Suprapubic skin (tissue), 4 donors: ENCODE results near the gene UCN2. TPM values are rescaled to one million over a fixed set of nuclear protein-coding genes. Genes with fewer than 3 reads are reported as not detected.
"Not testable (repeated sequence)": the region's sequence is repeated elsewhere in the genome, so short reads cannot be mapped to it uniquely, and the experiment has no call there.

Source experiments
- DNase-seq, 2 donors: peaks; one replicate each; pipeline ENCODE4 v3.0.0-alpha.2; 2019; ENCODE audit warnings: low spot score in 2 of 2
- H3K27ac ChIP-seq: fragments of 200-600 bp; sonication (generic); one replicate; pipeline ENCODE4 v1.5.1; 2019
- H3K27me3 ChIP-seq: fragments of 200-600 bp; sonication (generic); one replicate; pipeline ENCODE4 v1.5.1; 2019
- H3K36me3 ChIP-seq: fragments of 200-600 bp; sonication (generic); one replicate; pipeline ENCODE4 v1.5.1; 2019
- H3K4me1 ChIP-seq: fragments of 200-600 bp; sonication (generic); one replicate; pipeline ENCODE4 v1.5.1; 2019
- H3K4me3 ChIP-seq: fragments of 200-600 bp; sonication (generic); one replicate; pipeline ENCODE4 v1.5.1; 2019; ENCODE audit warnings: mild to moderate bottlenecking
- H3K9me3 ChIP-seq: fragments of 200-600 bp; sonication (generic); one replicate; pipeline ENCODE4 v1.5.1; 2019
- CTCF ChIP-seq, 2 donors: fragments of 200-600 bp in 1 of 2; fragments of 450-650 bp in 1 of 2; sonication (generic) in 1 of 2; IDR thresholded peaks; one replicate each; pipeline ENCODE4 v1.5.1; 2016 to 2019; ENCODE audit warnings: antibody characterized with exemption in 2 of 2, mild to moderate bottlenecking in 1 of 2, moderate library complexity in 1 of 2
- EP300 ChIP-seq: sonication (generic); formaldehyde crosslinking; IDR thresholded peaks from one replicate; pipeline ENCODE4 v1.6.1; 2017; ENCODE audit warnings: antibody characterized with exemption
- POLR2A ChIP-seq, 2 donors: fragments of 450-650 bp; IDR thresholded peaks; one replicate each; pipeline ENCODE4 v1.6.1; 2017; ENCODE audit warnings: antibody characterized with exemption in 2 of 2, mild to moderate bottlenecking in 2 of 2, moderate library complexity in 2 of 2
- POLR2AphosphoS5 ChIP-seq, 3 donors: sonication (generic); formaldehyde crosslinking; IDR thresholded peaks; one replicate each; pipeline ENCODE4 v1.6.1; 2017; ENCODE audit warnings: antibody characterized with exemption in 3 of 3
- WGBS: methylation state at CpG from one replicate; pipeline ENCODE4 v1.1.5; 2018; 5-methylcytosine and 5-hydroxymethylcytosine counted together
- total RNA-seq, 4 donors: library from RNA; depleted of rRNA; stranded (reverse); fragments of >200 nt; gene quantifications; one replicate each; pipeline ENCODE4 v1.1.0, GENCODE V29; 2016

Gene UCN2
- total RNA-seq, 4 donors from 2014 or later = 10.1 to 23.7 (median 18.0) TPM

GRCh38 chr3:48553361-48553760 is 10.2 kb downstream of the UCN2 start:
- no peak for TF ChIP-seq CTCF (IDR thresholded peaks at IDR 0.05)
- no peak for TF ChIP-seq POLR2AphosphoS5 (IDR thresholded peaks at IDR 0.05)
- no peak for TF ChIP-seq EP300
- no peak for TF ChIP-seq POLR2A (IDR thresholded peaks at IDR 0.05)
- WGBS = 87% methylated on average over 5 of the region's 5 CpGs
- H3K4me3 ChIP-seq = no peak overlapping the region
- H3K9me3 ChIP-seq = no peaks in the 10 kb centered on the region
- H3K27me3 ChIP-seq = no peaks in the 10 kb centered on the region
- no peaks in the 10 kb centered on the region for H3K36me3 ChIP-seq
- DNase-seq = no peak
- no peak overlapping the region for H3K27ac ChIP-seq
- H3K4me1 ChIP-seq = peaks cover 31% of the 10 kb centered on the region

- no peaks in the 10 kb centered on the region for H3K9me3 ChIP-seq
- no peak overlapping the region for H3K4me3 ChIP-seq
- no peak overlapping the region for H3K27ac ChIP-seq
- peaks cover 2% of the 10 kb centered on the region for H3K36me3 ChIP-seq
- H3K4me1 ChIP-seq = peaks cover 20% of the 10 kb centered on the region
- DNase-seq = peak in 1 of 2 donors; percentile 54
- no peak for TF ChIP-seq POLR2AphosphoS5 (IDR thresholded peaks at IDR 0.05)
- TF ChIP-seq CTCF (IDR thresholded peaks at IDR 0.05) = no peak
- no peak for TF ChIP-seq POLR2A (IDR thresholded peaks at IDR 0.05)
- no peak for TF ChIP-seq EP300
- no peaks in the 10 kb centered on the region for H3K27me3 ChIP-seq
- WGBS = 86% methylated on average over 11 of the region's 14 CpGs
These were observed 11.2 kb downstream of the UCN2 start for GRCh38 chr3:48552111-48552951.

- H3K36me3 ChIP-seq, DNase-seq, H3K4me3 ChIP-seq, H3K27me3 ChIP-seq, H3K9me3 ChIP-seq, H3K27ac ChIP-seq: not testable (repeated sequence)
- peaks cover 17% of the 10 kb centered on the region for H3K4me1 ChIP-seq
- WGBS = 87% methylated on average over 7 of the region's 7 CpGs
These were observed 11.9 kb downstream of the UCN2 start for GRCh38 chr3:48551651-48552050.

GRCh38 chr3:48548729-48549705 is 14.6 kb downstream of the UCN2 start:
- no peak overlapping the region for H3K4me3 ChIP-seq
- DNase-seq = peak; percentile 91 to 93
- peaks cover 7% of the 10 kb centered on the region for H3K4me1 ChIP-seq
- H3K27ac ChIP-seq = no peak overlapping the region
- no peaks in the 10 kb centered on the region for H3K27me3 ChIP-seq
- peaks cover 6% of the 10 kb centered on the region for H3K36me3 ChIP-seq
- no peaks in the 10 kb centered on the region for H3K9me3 ChIP-seq
- WGBS = 56% methylated on average over 8 of the region's 10 CpGs
- TF ChIP-seq CTCF (IDR thresholded peaks at IDR 0.05) (peak; percentile 93), POLR2A (IDR thresholded peaks at IDR 0.05) (no peak)

- Histone ChIP-seq H3K27me3 (no peaks in the 10 kb centered on the region), H3K9me3 (no peaks in the 10 kb centered on the region), H3K36me3 (peaks cover 8% of the 10 kb centered on the region), H3K4me3 (no peak overlapping the region), H3K27ac (no peak overlapping the region), H3K4me1 (peaks cover 7% of the 10 kb centered on the region)
- WGBS = 85% methylated on average over 5 of the region's 5 CpGs
- DNase-seq = no peak
- no peak for TF ChIP-seq POLR2AphosphoS5 (IDR thresholded peaks at IDR 0.05)
- TF ChIP-seq CTCF (IDR thresholded peaks at IDR 0.05) = no peak
- no peak for TF ChIP-seq EP300
- TF ChIP-seq POLR2A (IDR thresholded peaks at IDR 0.05) = no peak
These were observed 15.5 kb downstream of the UCN2 start for GRCh38 chr3:48548126-48548525.
